NK-92 treated with Interleukin-12 subunit alpha and Interleukin-12 subunit beta, amount 100 ng/mL, for 24 hours (cell line): ENCODE data around the gene PRG3.
"Not testable (repeated sequence)": the region's sequence is repeated elsewhere in the genome, so short reads cannot be mapped to it uniquely, and the experiment has no call there.

Source experiments
- DNase-seq: peaks from one replicate; lab custom pipeline; 2025; lab: John Stamatoyannopoulos, UW

Gene PRG3

DNA sequence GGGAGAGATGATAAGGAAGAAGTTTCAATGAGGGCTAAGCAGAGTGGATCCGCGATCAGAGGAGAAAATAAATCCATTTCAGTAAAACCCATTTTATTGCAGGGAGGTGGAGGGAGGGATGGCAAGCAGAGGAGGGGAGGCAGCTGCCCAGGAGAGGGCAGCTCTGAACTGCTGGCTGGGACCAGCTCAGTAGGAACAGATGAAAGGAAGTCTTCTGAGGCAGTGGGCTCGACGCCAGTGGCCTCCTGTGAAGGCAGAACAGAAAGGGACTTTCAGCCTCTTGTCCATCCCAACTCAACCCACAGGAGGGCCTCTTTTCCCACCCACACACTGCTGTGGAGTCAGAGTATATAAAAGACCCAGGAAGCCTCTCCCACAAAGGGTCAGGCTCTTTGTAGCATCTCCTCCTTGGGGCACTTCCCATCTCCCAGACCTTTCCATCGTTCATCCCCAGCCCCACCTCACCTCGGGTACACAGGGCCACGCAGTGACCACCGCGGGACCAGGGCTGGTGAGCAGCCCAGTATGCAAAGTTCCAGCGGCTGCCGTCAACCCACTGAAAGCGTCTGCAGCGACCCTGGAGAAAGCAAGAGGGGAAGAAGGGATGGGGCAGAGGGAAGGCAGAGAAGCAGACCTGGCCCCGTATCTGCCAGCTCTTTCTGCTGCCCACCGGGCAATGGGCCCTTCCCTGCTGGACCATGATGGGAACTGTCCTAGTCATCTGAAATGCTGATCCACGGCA, 6.5 kb upstream of the PRG3 start:
- no peak for DNase-seq

DNA sequence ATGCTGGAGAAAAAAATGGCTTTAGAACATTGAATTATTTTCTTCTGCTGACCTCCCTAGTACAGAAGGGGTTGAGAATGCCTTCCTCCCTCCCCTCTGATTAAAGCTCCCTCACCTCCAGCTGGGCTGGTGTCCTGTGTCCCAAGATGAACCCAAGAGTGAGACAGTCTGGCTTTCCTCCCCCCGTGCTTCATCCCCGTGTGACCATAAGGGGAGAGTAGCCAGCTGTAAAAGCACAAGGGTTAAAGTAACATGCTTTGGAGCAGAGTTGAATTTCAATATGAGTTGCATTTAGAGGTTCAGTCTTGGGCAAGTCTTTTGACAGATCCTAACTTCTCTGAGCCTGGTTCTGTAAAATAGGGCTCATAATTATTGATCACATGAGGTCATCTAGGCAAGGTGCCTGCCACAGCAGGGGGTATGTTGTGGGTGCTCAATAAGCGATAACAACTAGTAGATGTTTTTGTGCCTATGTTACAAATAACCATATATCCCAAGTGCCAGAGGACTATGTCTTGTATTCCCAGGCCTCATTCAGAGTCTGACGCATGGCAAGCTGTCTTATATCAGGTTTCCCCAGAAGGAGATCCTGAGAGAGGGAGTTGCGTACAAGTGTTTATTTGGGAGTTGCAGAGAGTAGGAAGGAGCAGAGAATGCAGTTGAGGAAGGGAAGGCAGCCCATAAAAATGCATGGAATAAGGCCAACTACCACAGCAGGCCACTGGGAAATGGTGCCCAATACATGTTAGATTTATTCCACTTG, 5.4 kb upstream of the PRG3 start:
- no peak for DNase-seq

DNA sequence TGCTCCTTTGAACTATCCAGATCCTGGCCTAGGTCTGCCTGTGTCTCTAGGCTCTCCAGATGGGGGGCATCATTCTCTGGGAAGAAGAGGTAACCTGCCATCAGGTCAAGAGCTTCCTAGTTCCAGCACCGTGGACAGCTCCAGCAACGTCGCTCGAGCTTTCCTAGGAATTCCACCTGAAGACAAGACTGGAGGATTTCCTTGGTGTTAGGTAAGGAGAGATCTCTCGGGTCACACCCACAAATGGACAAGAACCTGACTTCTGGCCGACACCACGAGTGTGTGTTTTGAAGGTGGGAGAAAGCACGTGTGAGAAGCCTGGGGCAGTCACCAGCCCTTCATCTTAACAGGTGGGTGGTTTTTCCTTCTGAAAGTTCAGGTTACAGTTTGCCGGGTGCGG, 1.2 kb downstream of the PRG3 start:
- DNase-seq: no peak

DNA sequence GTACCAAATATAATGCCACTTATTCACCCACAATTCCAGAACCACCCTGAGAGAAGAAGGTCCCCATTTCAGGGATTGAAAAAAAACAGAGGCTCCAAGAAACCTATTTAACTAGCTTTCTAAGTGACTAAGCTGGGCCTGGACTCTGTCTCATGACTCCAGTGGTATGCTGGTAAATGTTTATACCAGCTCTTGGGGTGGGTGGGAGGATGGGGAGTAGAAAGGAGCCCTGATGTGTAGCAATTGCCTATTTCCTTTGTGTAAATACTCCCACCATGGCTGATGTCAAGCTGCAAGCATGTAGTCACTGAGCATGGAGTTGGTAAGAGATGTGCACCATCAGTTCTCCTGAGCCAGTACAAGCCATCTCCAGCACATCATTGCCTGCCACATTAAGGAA, 2.8 kb downstream of the PRG3 start:
- DNase-seq: no peak

DNA sequence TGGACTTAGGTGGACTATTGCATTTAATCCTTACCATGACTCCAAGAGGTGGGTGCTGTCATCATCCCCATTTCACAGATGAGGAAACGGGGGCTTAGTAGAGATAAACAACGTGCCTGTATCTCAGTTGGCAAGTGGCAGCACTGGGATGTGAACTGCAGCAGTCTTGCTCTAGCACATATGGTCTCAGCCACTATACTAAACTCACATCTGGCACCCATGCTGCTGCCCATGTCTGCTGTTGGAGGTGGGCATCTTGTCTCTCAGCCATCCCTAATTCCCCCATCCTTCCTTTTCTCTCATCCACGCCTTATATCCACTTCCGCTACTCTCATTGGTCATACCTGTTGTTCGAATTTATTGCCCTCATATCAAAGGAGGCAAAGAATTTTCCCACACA, 3.8 kb downstream of the PRG3 start:
- DNase-seq: no peak

GRCh38 chr11:57376095-57377090, 4.6 kb downstream of the PRG3 start:
- no peak for DNase-seq

DNA sequence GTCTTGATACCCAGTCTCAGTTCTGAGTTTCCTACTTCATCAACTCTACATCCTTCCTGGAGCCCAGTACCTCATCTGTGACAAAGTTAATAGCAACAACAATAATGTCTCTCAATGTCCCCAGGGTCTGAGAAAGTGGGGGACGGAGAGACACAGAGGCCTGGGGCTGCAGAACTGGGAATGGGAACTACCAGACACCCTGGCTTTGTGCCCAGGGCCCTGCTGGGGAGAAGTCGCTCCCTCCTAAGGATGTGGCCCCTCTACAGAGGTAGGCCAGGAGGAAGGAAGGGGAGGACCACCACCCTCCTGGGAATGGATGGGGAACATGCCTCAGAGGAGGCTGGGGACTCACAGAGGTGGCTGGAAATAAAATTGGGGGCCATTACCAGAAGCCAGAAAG, 5.5 kb downstream of the PRG3 start:
- no peak for DNase-seq

GRCh38 chr11:57374966-57375365, 6.0 kb downstream of the PRG3 start:
- no peak for DNase-seq

DNA sequence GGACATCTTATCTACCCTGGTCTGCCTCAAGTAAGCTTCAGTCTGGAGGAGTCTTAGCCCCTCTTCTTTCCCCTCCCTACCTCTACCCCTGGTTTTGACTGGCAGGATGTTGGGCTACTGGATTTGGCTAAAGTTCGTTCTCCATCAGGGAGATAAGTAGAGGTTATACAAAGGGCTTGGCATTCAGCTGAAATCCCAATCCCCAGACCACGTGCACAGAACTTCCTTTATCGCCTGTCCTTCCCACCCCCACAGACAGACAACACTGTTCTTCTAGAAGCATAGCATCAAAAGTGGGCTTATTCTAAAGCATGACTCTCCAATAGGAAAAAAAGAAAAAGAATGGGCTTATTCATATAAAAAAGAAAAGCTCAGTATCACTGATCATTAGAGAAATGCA, 7.8 kb downstream of the PRG3 start:
- DNase-seq: no peak

- no peak for DNase-seq
These were observed 10.0 kb downstream of the PRG3 start for GRCh38 chr11:57370941-57371340.

GRCh38 chr11:57370251-57370650, 10.7 kb downstream of the PRG3 start:
- DNase-seq: no peak

DNA sequence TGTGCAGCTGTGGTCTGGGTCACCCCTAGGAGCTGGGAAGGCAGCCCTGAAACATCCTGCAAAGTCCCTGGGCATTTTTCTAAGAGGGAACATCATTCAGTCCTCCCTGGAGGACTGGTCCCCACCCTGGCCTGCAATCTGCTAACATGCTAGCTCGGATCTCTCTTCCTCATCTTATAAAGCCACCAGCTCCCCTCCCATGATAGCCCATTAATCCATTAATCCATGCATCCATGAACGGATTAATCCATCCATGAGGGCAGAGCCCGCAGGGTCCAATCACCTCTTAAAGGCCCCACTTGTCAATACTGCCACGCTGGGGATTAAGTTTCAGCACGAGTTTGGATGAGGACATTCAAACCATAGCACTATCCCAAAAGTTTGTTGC, 12.1 kb downstream of the PRG3 start:
- no peak for DNase-seq

DNA sequence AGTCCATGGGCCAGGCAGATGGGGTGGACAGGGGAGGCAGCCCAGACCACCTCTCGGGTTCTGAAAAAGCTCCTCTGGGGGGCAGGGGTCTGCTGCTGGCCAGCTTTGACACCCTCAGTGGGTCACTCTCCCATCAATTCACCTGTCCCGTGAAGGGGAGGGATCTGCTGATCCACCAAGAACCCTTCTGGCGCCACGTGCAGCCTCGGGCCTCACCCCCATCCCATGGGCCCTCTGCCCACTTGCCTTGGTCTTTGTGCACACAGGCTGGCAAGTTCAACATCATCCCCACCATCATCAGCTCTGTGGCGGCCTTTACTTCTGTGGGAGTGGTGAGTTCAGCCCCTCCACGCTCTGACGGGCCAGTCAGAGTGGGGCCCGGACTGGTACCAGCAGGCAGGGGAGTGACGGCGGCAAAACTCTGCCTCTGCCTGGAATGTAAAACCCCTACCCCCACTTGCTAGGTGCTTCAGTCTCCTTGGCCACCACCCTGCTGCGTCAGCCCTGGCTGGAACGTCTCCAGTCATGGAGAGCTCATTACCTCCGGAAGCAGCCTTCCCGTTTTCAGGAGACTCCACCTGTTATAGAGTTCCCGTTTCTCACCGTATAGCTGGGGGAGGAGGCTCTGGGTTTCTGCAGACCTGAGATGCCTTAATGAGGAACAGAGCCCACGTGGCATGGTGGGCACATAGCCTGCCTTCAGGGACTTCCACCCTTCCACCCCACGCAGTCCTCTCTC, 12.7 kb downstream of the PRG3 start:
- DNase-seq: no peak

DNA sequence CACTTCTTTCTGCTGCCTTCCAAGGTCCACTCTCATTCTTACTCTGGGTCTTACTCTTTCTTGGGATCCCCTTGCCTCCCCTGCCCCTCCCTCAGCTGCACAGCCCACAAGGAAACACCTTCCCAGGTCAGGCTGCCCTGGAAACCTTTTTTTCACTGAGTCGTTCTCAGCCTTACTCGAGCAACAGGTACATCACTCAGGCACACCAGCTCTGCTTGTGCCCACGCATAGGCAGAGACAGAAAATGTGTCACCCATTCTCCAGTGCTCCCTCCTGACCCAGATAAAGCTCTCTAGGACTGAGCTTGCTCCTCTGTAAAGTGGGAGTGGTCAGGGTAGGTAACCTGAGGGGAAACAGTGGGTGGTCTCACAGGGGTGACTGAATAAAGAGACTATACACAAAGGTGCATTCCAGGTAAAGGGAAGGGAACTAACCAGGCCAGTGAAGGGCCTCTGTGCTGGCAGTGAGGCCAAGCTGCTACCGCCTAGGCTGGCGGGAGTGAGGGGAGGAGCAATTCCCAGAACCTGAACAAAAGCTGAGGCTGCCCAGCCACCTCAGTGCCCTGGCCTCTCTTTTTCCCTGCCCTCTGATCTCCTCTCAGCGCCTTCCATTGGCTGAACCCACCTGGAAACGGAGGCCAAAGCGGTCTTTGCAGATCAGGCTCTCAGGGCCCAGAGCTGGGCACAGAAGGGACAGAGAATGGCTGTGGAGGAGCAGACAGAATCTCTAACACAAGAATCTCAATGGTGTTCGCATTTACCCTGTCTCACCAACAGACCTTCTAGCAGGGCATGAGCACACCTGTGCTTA, 15.9 kb downstream of the PRG3 start:
- DNase-seq: no peak

GRCh38 chr11:57363131-57364080, 17.5 kb downstream of the PRG3 start:
- no peak for DNase-seq

DNA sequence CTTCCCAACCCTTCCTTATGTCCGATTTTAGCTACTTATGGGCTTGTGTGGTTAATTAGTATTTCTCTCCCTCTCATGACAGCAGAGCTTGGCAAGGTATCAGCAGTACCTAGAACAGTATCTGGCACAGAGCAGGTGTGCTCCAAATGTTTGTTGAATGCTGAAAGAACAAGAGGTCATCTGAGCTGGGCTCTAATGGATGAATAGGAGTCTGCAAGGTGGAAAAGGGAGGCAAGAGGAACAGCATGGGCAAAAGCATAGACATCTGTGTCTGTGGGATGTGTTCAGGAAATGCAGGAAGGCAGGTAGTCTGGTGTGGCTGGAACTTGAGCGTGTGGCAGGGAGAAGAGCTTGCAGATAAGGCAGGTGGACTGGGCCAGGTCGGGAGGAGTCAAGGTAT, 19.0 kb downstream of the PRG3 start:
- DNase-seq: no peak

- DNase-seq: not testable (repeated sequence)
These were observed 19.5 kb downstream of the PRG3 start for GRCh38 chr11:57361420-57361819.

GRCh38 chr11:57360991-57361390, 20.0 kb downstream of the PRG3 start:
- no peak for DNase-seq

DNA sequence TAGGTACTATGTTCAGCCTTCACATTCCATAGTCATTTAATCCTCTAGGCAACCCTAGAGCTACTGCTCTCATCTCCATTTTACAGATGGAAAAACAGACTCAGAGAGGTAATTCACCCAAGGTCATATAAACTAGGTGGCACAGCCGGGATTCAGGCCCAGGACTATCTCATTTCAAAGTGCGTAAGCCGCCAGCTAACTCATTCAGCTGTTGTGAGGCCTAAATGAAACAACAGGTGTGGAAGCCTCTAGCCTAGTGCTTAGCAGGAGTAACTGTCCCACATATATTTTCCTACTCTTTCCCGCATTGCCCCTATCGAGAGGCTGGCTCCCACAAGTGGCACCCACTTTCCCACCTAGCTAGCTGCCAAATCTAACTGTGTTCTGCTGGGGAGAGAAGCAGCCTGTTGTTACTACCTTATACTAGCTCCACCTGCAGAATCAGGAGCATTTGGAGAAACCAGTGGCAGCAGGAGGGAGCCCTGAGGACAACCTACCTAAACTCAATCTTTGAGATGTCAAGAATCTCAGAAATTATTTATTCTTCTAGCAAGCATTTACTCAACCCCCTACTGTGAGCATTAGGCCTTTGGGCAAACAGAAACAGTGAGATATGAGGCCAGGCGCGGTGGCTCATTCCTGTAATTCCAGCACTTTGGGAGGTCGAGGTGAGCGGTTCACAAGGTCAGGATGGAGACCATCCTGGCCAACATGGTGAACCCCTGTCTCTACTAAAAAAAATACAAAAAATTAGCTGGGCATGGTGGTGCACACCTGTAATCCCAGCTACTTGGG, 20.9 kb downstream of the PRG3 start:
- no peak for DNase-seq
